IMR-90 (cell line): ENCODE data around the gene GLRX2.

ENCODE experiments used
- CEBPB ChIP-seq: IDR thresholded peaks from 2 replicates; pipeline ENCODE4 v1.6.1; 2012; ENCODE audit warnings: low read depth, low read length, improper control_type of control experiment
- CHD1 ChIP-seq: IDR thresholded peaks from 2 replicates; pipeline ENCODE4 v1.6.1; 2012; ENCODE audit warnings: low read depth, low read length, improper control_type of control experiment
- CTCF ChIP-seq: conservative IDR thresholded peaks from 2 replicates; pipeline ENCODE4 v1.5.1; 2012; ENCODE audit warnings: mild to moderate bottlenecking, low read depth, low read length, improper control_type of control experiment
- MAFK ChIP-seq: IDR thresholded peaks from 2 replicates; pipeline ENCODE4 v1.6.1; 2012; ENCODE audit warnings: low read depth, low read length, improper control_type of control experiment
- POLR2A ChIP-seq: IDR thresholded peaks from 2 replicates; pipeline ENCODE4 v1.6.1; 2012; ENCODE audit warnings: mild to moderate bottlenecking, low read depth, low read length
- RAD21 ChIP-seq: IDR thresholded peaks from 2 replicates; pipeline ENCODE4 v1.6.1; 2012; ENCODE audit warnings: low read length, improper control_type of control experiment
- RCOR1 ChIP-seq: IDR thresholded peaks from 2 replicates; pipeline ENCODE4 v1.6.1; 2012; ENCODE audit warnings: mild to moderate bottlenecking, low read length, improper control_type of control experiment; ENCODE audit not compliant: insufficient replicate concordance

- TF ChIP-seq POLR2A, result no peak
- no peak for TF ChIP-seq RCOR1
- no peak for TF ChIP-seq CTCF
- TF ChIP-seq MAFK, result no peak
- no peak for TF ChIP-seq CEBPB
- TF ChIP-seq CHD1, result no peak
- TF ChIP-seq RAD21, result no peak
These were observed 21.7 kb downstream of the GLRX2 start for GRCh38 chr1:193083365-193084088.
